Naive thymus-derived CD4-positive, alpha-beta T cell (primary cell): Measurements from ENCODE around the gene AP4S1. TPM values are rescaled to one million over a fixed set of nuclear protein-coding genes. Genes with fewer than 3 reads are reported as not detected.

ENCODE experiments used
- ATAC-seq: fragments of 150-1000 bp; cut with Tn5 transposase; 2 replicates; pipeline ENCODE4 v1.10.0; 2021; ENCODE audit warnings: mild to moderate bottlenecking, moderate library complexity
- CTCF ChIA-PET: fragments of 350-600 bp; sonication (Branson Sonifier 250); formaldehyde crosslinking; loops from one replicate; lab custom pipeline; 2021; ENCODE audit warnings: antibody characterized with exemption; lab: Charles Lee
- POLR2A ChIA-PET: fragments of 350-600 bp; sonication (Branson Sonifier 250); formaldehyde crosslinking; loops from one replicate; lab custom pipeline; 2021; ENCODE audit warnings: antibody characterized with exemption, inconsistent platforms; lab: Charles Lee
- DNase-seq, 9 donors: peaks; one replicate each; pipeline versions ENCODE4 v3.0.0 to v3.0.0-alpha.2; 2020 to 2022; ENCODE audit warnings: mixed read lengths in 1 of 9
- H3K27ac ChIP-seq: one replicate; pipeline ENCODE4 v1.7.0; 2013; ENCODE audit warnings: mild to moderate bottlenecking, low read depth, low read length, moderate library complexity
- H3K27me3 ChIP-seq, 2 donors: one replicate each; pipeline ENCODE4 v1.7.0; 2013; ENCODE audit warnings: low read length in 2 of 2, mild to moderate bottlenecking in 2 of 2, moderate library complexity in 2 of 2; ENCODE audit not compliant: control insufficient read depth in 2 of 2, insufficient read depth in 2 of 2
- H3K36me3 ChIP-seq, 3 experiments: 1 replicate in 2 of 3; 2 replicates in 1 of 3; pipeline ENCODE4 v1.7.0; 2013; ENCODE audit warnings: low read length in 3 of 3, mild to moderate bottlenecking in 3 of 3, moderate library complexity in 1 of 3; ENCODE audit not compliant: insufficient read depth in 3 of 3, control insufficient read depth in 2 of 3
- H3K4me1 ChIP-seq, 2 donors: one replicate each; pipeline ENCODE4 v1.7.0; 2013; ENCODE audit warnings: low read length in 2 of 2, mild to moderate bottlenecking in 2 of 2, moderate library complexity in 1 of 2; ENCODE audit not compliant: control insufficient read depth in 2 of 2, insufficient read depth in 2 of 2
- H3K4me3 ChIP-seq: 2 replicates; pipeline ENCODE4 v1.7.0; 2013; ENCODE audit warnings: mild to moderate bottlenecking, low read length
- H3K9me3 ChIP-seq, 3 experiments: 1 replicate in 2 of 3; 2 replicates in 1 of 3; pipeline ENCODE4 v1.7.0; 2013; ENCODE audit warnings: low read length in 3 of 3; ENCODE audit not compliant: control insufficient read depth in 2 of 3
- H3K27ac Mint-ChIP-seq, 9 donors: one replicate each; pipeline ENCODE4 v1.8.0; 2020 to 2022; ENCODE audit warnings: mixed read lengths in 9 of 9, mild to moderate bottlenecking in 8 of 9, moderate library complexity in 5 of 9, inconsistent platforms in 2 of 9
- H3K27me3 Mint-ChIP-seq, 5 donors: one replicate each; pipeline ENCODE4 v1.8.0; 2021 to 2022; ENCODE audit warnings: mixed read lengths in 5 of 5, mild to moderate bottlenecking in 1 of 5
- H3K36me3 Mint-ChIP-seq, 5 donors: one replicate each; pipeline ENCODE4 v1.8.0; 2020 to 2022; ENCODE audit warnings: mixed read lengths in 5 of 5, mild to moderate bottlenecking in 3 of 5, inconsistent platforms in 1 of 5
- H3K4me1 Mint-ChIP-seq, 7 donors: one replicate each; pipeline ENCODE4 v1.8.0; 2020 to 2022; ENCODE audit warnings: mixed read lengths in 7 of 7, mild to moderate bottlenecking in 3 of 7, inconsistent platforms in 1 of 7
- H3K4me3 Mint-ChIP-seq, 10 donors: one replicate each; pipeline ENCODE4 v1.8.0; 2020 to 2022; ENCODE audit warnings: mild to moderate bottlenecking in 10 of 10, mixed read lengths in 10 of 10, moderate library complexity in 6 of 10, inconsistent platforms in 2 of 10
- H3K9me3 Mint-ChIP-seq, 11 donors: one replicate each; pipeline ENCODE4 v1.8.0; 2020 to 2022; ENCODE audit warnings: mixed read lengths in 11 of 11, mild to moderate bottlenecking in 4 of 11, inconsistent platforms in 1 of 11, moderate library complexity in 1 of 11
- intact Hi-C, 2 donors: fragments of 100-400 bp; cut with micrococcal nuclease; formaldehyde crosslinking; loops; one replicate each; pipeline ENCODE4 v1.15.1; 2023
- polyA plus RNA-seq, 2 donors: library from polyadenylated mRNA; unstranded; fragments of 300-500 nt; fragmentation: Illumina TruSeq; gene quantifications; one replicate each; pipeline ENCODE4 v1.2.3, GENCODE V29; 2021
- total RNA-seq, 6 experiments: library from RNA in 5 of 6; stranded (reverse) in 5 of 6; gene quantifications; 1 replicate in 5 of 6; 2 replicates in 1 of 6; pipeline ENCODE4 v1.2.3 and lab custom pipeline; 2021 to 2026

AP4S1 gene
- total and polyA plus RNA-seq, 7 experiments from 2014 or later: 7.9 to 22.0 (median 11.6) TPM

DNA sequence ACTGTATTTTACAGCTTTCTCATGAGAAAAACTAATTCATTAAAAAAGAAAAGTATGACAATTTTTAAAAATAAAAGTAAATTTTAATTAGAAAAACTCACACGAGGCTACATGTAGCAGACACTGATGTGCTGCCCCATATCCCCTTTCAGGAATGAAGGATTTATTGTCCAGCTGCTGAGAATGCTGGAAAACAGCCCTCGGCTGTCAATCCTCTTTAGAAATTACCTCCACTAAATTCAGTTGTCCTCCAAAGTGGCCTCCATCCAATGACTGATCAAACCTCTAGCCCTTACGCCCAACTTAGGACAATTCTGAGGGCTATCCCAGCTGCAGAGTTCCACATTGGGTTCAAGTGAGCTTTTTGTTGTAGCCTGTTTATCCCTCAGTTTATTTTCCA, 29.8 kb upstream of the AP4S1 start:
- Histone ChIP-seq H3K4me3 (no peak overlapping the region), H3K27me3 (no peaks in the 10 kb centered on the region), H3K27ac (no peak overlapping the region), H3K4me1 (peaks cover 5% of the 10 kb centered on the region in 2 donors), H3K9me3 (no peaks in the 10 kb centered on the region), H3K36me3 (peaks cover 0 to 11% (median 0%) of the 10 kb centered on the region in 3 experiments)
- no peak for DNase-seq
- H3K27ac Mint-ChIP-seq: peak overlapping the region in 1 of 9 donors; percentile 21
- H3K4me1 Mint-ChIP-seq: peaks cover 17 to 66% (median 53%) of the 10 kb centered on the region in 7 donors
- intact Hi-C loops: no loop called here
- no peak for ATAC-seq
- peaks cover 0 to 38% (median 26%) of the 10 kb centered on the region in 5 donors for H3K36me3 Mint-ChIP-seq
- no peak overlapping the region for H3K4me3 Mint-ChIP-seq
- H3K9me3 Mint-ChIP-seq: peaks cover 0 to 26% (median 10%) of the 10 kb centered on the region in 11 donors
- ChIA-PET POLR2A (no interaction called here), CTCF (interaction anchor here (0.6 to 0.7 kb wide), 2 partner anchors 15 to 136 kb away, joined by 4 to 6 read pairs; no protein-coding TSS in a partner anchor)
- no peaks in the 10 kb centered on the region for H3K27me3 Mint-ChIP-seq

DNA sequence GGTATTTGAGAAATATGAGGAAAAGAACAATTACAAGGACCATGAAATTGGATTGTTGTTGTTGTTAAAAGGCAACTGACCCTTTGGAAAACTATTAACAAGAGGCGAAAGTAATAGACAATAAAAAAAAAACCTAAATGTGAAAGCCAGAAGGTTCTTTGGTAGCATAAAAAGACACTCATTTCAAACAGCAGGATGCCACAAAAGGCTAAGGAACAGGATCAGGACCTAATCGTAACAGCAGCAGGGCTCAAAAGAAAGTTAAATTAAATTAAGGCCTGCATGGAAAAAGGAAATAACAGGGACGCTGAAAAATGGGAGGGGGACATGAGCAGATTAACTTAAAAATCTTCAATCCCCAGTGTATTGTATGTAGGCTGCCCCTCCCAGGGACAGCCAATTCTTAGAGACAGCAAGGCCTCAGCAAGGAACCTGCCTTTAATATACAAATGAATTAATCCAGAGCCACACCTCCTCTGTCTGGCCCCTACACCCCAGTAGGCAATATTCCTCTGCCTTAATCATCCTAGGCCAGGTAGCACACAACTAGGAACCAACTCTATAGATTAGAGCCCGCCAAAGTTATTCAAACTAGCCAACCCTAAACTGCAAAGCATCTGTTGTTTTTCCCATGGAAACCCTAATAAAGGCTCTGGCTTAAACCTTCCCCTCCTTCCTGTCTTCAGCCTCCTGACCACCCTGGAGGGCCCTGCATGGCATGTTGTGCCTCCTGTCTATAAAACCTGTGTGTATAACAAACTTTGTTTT, 28.4 kb upstream of the AP4S1 start:
- CTCF ChIA-PET: no interaction called here
- H3K4me3 Mint-ChIP-seq: no peak overlapping the region
- peaks cover 0 to 26% (median 10%) of the 10 kb centered on the region in 11 donors for H3K9me3 Mint-ChIP-seq
- POLR2A ChIA-PET: interaction anchor here (1.5 kb wide), 1 partner anchor 11 kb away, joined by 4 read pairs; no protein-coding TSS in a partner anchor
- peak overlapping the region in 2 of 9 donors; percentile 8 to 14 for H3K27ac Mint-ChIP-seq
- Histone ChIP-seq H3K4me3 (no peak overlapping the region), H3K4me1 (peaks cover 0 to 5% of the 10 kb centered on the region in 2 donors), H3K9me3 (no peaks in the 10 kb centered on the region), H3K27me3 (no peaks in the 10 kb centered on the region), H3K27ac (no peak overlapping the region), H3K36me3 (peaks cover 0 to 11% (median 0%) of the 10 kb centered on the region in 3 experiments)
- H3K27me3 Mint-ChIP-seq: no peaks in the 10 kb centered on the region
- ATAC-seq (no peak), DNase-seq (no peak)
- peaks cover 15 to 65% (median 50%) of the 10 kb centered on the region in 7 donors for H3K4me1 Mint-ChIP-seq
- peaks cover 0 to 48% (median 36%) of the 10 kb centered on the region in 5 donors for H3K36me3 Mint-ChIP-seq
- intact Hi-C loops: no loop called here

GRCh38 chr14:30998100-30998706, 27.2 kb upstream of the AP4S1 start:
- no peaks in the 10 kb centered on the region for H3K9me3 ChIP-seq
- intact Hi-C loops: no loop called here
- ChIA-PET CTCF (interaction anchor here (0.5 kb wide), 1 partner anchor 20 kb away, joined by 7 read pairs; no protein-coding TSS in a partner anchor), POLR2A (interaction anchor here (1.5 kb wide), 1 partner anchor 10 kb away, joined by 4 read pairs; no protein-coding TSS in a partner anchor)
- Mint-ChIP-seq H3K27me3 (no peaks in the 10 kb centered on the region), H3K36me3 (peaks cover 0 to 53% (median 41%) of the 10 kb centered on the region in 5 donors), H3K4me1 (peaks cover 17 to 69% (median 51%) of the 10 kb centered on the region in 7 donors), H3K4me3 (no peak overlapping the region), H3K9me3 (peaks cover 0 to 26% (median 10%) of the 10 kb centered on the region in 11 donors), H3K27ac (no peak overlapping the region)
- H3K4me1 ChIP-seq: peaks cover 0 to 5% of the 10 kb centered on the region in 2 donors
- peaks cover 0 to 15% (median 0%) of the 10 kb centered on the region in 3 experiments for H3K36me3 ChIP-seq
- DNase-seq (no peak), ATAC-seq (no peak)
- no peaks in the 10 kb centered on the region for H3K27me3 ChIP-seq
- no peak overlapping the region for H3K4me3 ChIP-seq
- H3K27ac ChIP-seq: no peak overlapping the region

GRCh38 chr14:30999038-30999773, 26.2 kb upstream of the AP4S1 start:
- no peaks in the 10 kb centered on the region for H3K27me3 ChIP-seq
- CTCF ChIA-PET: interaction anchor here (0.5 kb wide), 1 partner anchor 21 kb away, joined by 7 read pairs; no protein-coding TSS in a partner anchor
- no peak overlapping the region for H3K4me3 ChIP-seq
- Mint-ChIP-seq H3K9me3 (peaks cover 0 to 26% (median 10%) of the 10 kb centered on the region in 11 donors), H3K36me3 (peaks cover 0 to 53% (median 42%) of the 10 kb centered on the region in 5 donors), H3K27ac (peak overlapping the region in 1 of 9 donors; percentile 18), H3K4me1 (peaks cover 17 to 70% (median 47%) of the 10 kb centered on the region in 7 donors), H3K27me3 (no peaks in the 10 kb centered on the region), H3K4me3 (no peak overlapping the region)
- ATAC-seq (no peak), DNase-seq (no peak)
- peaks cover 0 to 15% (median 0%) of the 10 kb centered on the region in 3 experiments for H3K36me3 ChIP-seq
- no peaks in the 10 kb centered on the region for H3K9me3 ChIP-seq
- intact Hi-C loops: no loop called here
- H3K27ac ChIP-seq: no peak overlapping the region
- peaks cover 0 to 5% of the 10 kb centered on the region in 2 donors for H3K4me1 ChIP-seq
- POLR2A ChIA-PET: no interaction called here

DNA sequence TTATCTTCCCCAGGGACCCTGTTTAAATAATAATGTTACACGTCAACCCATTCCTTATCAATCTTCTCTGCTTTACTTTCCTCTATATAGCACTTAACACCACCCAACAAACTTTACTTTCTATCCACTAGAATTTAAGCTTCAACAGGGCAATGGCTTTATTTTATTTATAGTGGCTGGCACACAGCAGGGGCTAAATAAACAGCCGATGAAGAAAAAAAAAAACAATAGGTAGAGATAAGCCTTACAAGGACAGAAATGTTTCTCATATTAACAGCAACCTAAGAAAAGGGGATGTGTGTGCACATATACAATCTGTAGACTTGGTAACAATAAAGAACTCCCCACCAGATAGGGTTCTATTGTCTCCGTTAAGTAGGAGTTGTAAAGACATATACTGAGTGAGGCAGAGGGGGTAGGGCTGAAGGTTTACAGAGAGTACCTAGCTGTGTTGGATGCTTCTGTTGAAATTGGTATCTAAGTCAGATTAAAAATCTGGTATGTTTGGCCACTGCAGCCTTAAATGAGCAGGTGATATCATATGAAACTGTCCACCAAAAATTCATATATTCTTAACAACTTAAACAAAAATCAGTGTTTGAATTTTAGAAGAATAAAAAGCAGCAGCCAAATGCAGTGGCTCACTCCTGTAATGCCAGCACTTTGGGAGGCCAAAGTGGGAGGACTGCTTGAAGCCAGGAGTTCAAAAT, 24.7 kb upstream of the AP4S1 start:
- peak overlapping the region in 1 of 9 donors; percentile 32 for H3K27ac Mint-ChIP-seq
- CTCF ChIA-PET: interaction anchor here (1.0 kb wide), 1 partner anchor 22 kb away, joined by 3 read pairs; no protein-coding TSS in a partner anchor
- ATAC-seq: no peak
- H3K4me1 Mint-ChIP-seq: peaks cover 14 to 60% (median 34%) of the 10 kb centered on the region in 7 donors
- H3K27me3 Mint-ChIP-seq: no peaks in the 10 kb centered on the region
- no peak overlapping the region for H3K4me3 ChIP-seq
- no peaks in the 10 kb centered on the region for H3K27me3 ChIP-seq
- POLR2A ChIA-PET: interaction anchor here (0.8 kb wide), 1 partner anchor 11 kb away, joined by 6 read pairs; no protein-coding TSS in a partner anchor
- H3K4me1 ChIP-seq: no peaks in the 10 kb centered on the region
- H3K36me3 Mint-ChIP-seq: peaks cover 0 to 63% (median 49%) of the 10 kb centered on the region in 5 donors
- DNase-seq: no peak
- H3K36me3 ChIP-seq: peaks cover 0 to 19% (median 0%) of the 10 kb centered on the region in 3 experiments
- H3K4me3 Mint-ChIP-seq: peak overlapping the region in 1 of 10 donors; percentile 18
- H3K27ac ChIP-seq: no peak overlapping the region
- no peaks in the 10 kb centered on the region for H3K9me3 ChIP-seq
- H3K9me3 Mint-ChIP-seq: peaks cover 0 to 26% (median 10%) of the 10 kb centered on the region in 11 donors
- intact Hi-C loops: no loop called here
